Neural crest cell (in vitro differentiated cells): ENCODE results near the gene AGMO. TPM values are rescaled to one million over a fixed set of nuclear protein-coding genes. Genes with fewer than 3 reads are reported as not detected.

Experiments
- DNase-seq: peaks from one replicate; pipeline ENCODE4 v3.0.0; 2021; ENCODE audit warnings: low read depth, mixed read lengths, low spot score
- H3K27ac Mint-ChIP-seq: one replicate; pipeline ENCODE4 v1.8.0; 2021; ENCODE audit warnings: mild to moderate bottlenecking, mixed read lengths; ENCODE audit not compliant: unreplicated experiment
- H3K27me3 Mint-ChIP-seq: 2 replicates; pipeline ENCODE4 v1.8.0; 2021; ENCODE audit warnings: low read depth, mild to moderate bottlenecking, mixed read lengths
- H3K36me3 Mint-ChIP-seq: 2 replicates; pipeline ENCODE4 v1.8.0; 2021; ENCODE audit warnings: low read depth, mild to moderate bottlenecking, mixed read lengths
- H3K4me1 Mint-ChIP-seq: 2 replicates; pipeline ENCODE4 v1.8.0; 2021; ENCODE audit warnings: mixed read lengths
- H3K4me3 Mint-ChIP-seq: one replicate; pipeline ENCODE4 v1.8.0; 2021; ENCODE audit warnings: mild to moderate bottlenecking, mixed read lengths
- H3K9me3 Mint-ChIP-seq: 2 replicates; pipeline ENCODE4 v1.8.0; 2021; ENCODE audit warnings: mixed read lengths
- total RNA-seq: library from RNA; stranded (reverse); gene quantifications from 2 replicates; pipeline ENCODE4 v1.2.1, GENCODE V29; 2021
- TF ChIP-seq, protein P1 (sequence below): fragments of 200-600 bp; sonication (generic); conservative IDR thresholded peaks from 2 replicates; pipeline ENCODE4 v1.5.0; 2021; ENCODE audit warnings: antibody characterized with exemption, mild to moderate bottlenecking

The AGMO gene
- total RNA-seq, 1 donor from 2014 or later = 0.51 TPM

DNA sequence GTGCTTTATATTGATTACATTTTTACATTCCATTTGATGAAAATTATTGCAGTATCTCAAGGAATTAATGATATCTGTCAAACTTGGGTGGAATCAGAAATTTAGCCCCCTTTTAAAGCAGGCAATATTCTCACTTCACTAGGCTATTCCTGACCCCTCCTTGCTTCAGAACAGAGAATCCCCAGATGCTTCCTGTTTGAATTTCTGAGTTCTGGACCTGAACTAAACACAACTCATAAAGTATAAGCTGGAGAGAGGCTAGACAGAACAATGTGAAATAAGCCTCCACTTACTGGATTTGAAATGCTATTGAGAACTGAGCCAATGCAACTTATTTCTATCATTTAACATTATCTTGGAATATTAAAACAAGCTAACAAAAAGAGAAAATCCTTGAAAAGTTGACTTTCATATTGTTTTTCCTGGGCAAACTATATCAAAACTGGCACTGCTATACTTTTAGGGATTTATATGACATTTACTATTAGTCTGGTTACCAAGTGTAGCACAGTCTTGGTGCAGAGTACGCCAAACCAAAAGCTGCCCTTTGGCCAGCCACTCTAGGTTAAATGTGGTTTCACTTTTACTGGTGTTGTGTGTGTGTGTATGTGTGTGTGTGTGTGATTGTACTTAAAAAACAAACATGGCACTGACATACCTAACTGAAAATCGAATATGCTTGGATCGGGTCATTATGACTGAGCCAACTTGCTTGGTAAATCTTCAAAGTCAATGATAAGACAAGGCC lies 19.0 kb upstream of the AGMO start:
- Mint-ChIP-seq H3K27ac (no peak overlapping the region), H3K4me1 (no peaks in the 10 kb centered on the region), H3K36me3 (peaks cover 5% of the 10 kb centered on the region), H3K27me3 (no peaks in the 10 kb centered on the region), H3K4me3 (no peak overlapping the region), H3K9me3 (peaks cover 5% of the 10 kb centered on the region)
- no peak for DNase-seq
- TF ChIP-seq, protein P1, sequence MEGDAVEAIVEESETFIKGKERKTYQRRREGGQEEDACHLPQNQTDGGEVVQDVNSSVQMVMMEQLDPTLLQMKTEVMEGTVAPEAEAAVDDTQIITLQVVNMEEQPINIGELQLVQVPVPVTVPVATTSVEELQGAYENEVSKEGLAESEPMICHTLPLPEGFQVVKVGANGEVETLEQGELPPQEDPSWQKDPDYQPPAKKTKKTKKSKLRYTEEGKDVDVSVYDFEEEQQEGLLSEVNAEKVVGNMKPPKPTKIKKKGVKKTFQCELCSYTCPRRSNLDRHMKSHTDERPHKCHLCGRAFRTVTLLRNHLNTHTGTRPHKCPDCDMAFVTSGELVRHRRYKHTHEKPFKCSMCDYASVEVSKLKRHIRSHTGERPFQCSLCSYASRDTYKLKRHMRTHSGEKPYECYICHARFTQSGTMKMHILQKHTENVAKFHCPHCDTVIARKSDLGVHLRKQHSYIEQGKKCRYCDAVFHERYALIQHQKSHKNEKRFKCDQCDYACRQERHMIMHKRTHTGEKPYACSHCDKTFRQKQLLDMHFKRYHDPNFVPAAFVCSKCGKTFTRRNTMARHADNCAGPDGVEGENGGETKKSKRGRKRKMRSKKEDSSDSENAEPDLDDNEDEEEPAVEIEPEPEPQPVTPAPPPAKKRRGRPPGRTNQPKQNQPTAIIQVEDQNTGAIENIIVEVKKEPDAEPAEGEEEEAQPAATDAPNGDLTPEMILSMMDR = no peak

- peaks cover 7% of the 10 kb centered on the region for H3K9me3 Mint-ChIP-seq
- H3K4me3 Mint-ChIP-seq = no peak overlapping the region
- H3K27me3 Mint-ChIP-seq = no peaks in the 10 kb centered on the region
- no peaks in the 10 kb centered on the region for H3K36me3 Mint-ChIP-seq
- no peaks in the 10 kb centered on the region for H3K4me1 Mint-ChIP-seq
- DNase-seq = no peak
- no peak overlapping the region for H3K27ac Mint-ChIP-seq
- TF ChIP-seq, protein P1 = no peak
Observed at GRCh38 chr7:15577600-15577999, 15.8 kb upstream of the AGMO start.

DNA sequence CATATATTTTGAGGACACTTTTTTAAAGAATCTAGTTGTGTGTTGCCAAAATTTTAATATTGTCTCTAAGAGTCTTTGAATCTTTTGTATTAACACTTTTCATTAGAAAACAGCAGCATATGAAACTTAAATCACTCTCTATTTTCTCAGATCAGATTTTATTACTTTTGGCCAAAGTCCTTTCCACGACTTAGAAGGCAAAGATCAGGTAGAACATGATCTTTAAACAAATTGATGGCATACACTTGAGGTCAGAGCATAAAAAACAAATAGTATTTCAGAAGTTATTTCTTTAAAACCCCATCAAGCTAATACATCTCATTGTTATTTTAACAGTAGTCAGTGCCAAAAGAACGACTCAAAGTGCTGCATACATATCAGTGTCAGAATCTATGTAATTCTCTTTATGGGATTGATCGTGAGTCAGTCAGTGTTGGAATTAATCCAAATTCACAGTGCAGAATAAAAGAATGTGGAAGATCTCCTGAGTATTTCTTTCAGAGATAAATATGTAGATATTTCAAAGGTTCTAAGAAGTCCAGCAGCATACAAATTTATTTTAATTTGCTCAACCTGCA lies 9.6 kb upstream of the AGMO start:
- Mint-ChIP-seq H3K27me3 (no peaks in the 10 kb centered on the region), H3K9me3 (peaks cover 7% of the 10 kb centered on the region), H3K27ac (no peak overlapping the region), H3K4me1 (no peaks in the 10 kb centered on the region), H3K4me3 (no peak overlapping the region), H3K36me3 (no peaks in the 10 kb centered on the region)
- TF ChIP-seq, protein P1 = no peak
- no peak for DNase-seq

DNA sequence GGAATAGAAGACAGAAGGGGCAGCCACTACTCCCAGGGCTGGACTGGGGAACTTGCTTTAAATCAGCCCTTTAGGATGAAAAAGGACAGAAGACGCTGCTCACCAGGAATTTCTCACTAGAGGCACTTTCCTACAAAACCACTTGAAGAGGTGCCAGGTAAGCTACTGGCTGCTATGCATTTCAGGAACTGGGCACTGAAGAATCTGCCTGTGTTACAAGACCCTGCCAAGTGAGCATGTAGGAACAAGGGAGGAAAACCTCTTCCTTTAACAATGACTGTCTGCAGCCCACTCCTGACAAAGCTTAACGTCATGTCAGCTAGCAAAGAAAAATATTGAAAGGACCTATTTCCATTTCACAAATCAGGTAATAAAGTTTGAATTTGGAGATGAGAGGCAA lies 5.8 kb upstream of the AGMO start:
- Mint-ChIP-seq H3K27ac (no peak overlapping the region), H3K4me1 (no peaks in the 10 kb centered on the region), H3K4me3 (no peak overlapping the region), H3K9me3 (peaks cover 3% of the 10 kb centered on the region), H3K36me3 (no peaks in the 10 kb centered on the region), H3K27me3 (no peaks in the 10 kb centered on the region)
- TF ChIP-seq, protein P1 = no peak
- DNase-seq = no peak

DNA sequence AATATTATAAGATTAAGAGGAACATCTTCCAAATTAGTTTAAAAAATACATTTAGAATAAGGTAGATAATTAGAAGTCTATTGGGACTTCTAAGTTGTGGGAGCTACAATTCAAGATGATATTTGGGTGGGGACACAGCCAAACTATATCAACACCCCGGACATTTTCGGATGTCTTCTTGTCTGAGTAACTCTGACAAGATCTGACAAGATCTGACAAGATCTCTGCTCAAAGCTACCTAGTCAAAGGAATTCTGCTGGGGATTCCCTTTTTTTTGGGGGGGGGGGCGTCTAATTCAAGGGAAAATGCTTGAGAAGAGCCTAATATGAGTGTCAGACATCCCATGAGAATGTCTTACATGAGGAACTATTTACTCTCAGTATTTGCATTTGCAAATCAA lies 5.2 kb upstream of the AGMO start:
- H3K27me3 Mint-ChIP-seq = no peaks in the 10 kb centered on the region
- TF ChIP-seq, protein P1 = no peak
- H3K27ac Mint-ChIP-seq = no peak overlapping the region
- DNase-seq = no peak
- no peak overlapping the region for H3K4me3 Mint-ChIP-seq
- peaks cover under 1% of the 10 kb centered on the region for H3K4me1 Mint-ChIP-seq
- peaks cover 3% of the 10 kb centered on the region for H3K9me3 Mint-ChIP-seq
- no peaks in the 10 kb centered on the region for H3K36me3 Mint-ChIP-seq
